DOHH2 (cell line): ENCODE measurements around the gene PPM1G.
A peak's percentile ranks its signal among the peaks of the same experiment; 100 is the strongest.

Source experiments
- H3F3A ChIP-seq: fragments of 200-600 bp; sonication (generic), shearing (Covaris generic); 2 replicates; pipeline ENCODE4 v1.6.0; 2016; ENCODE audit warnings: antibody characterized with exemption, mild to moderate bottlenecking; ENCODE audit not compliant: control insufficient read depth, insufficient read depth
- H3K27ac ChIP-seq: fragments of 200-600 bp; sonication (generic); 2 replicates; pipeline ENCODE4 v1.5.1; 2014; ENCODE audit warnings: low read depth, mild to moderate bottlenecking, low read length, moderate library complexity
- H3K27me3 ChIP-seq: fragments of 200-600 bp; sonication (generic); 2 replicates; pipeline ENCODE4 v1.6.1; 2014; ENCODE audit warnings: mild to moderate bottlenecking, low read length, mixed read lengths; ENCODE audit not compliant: control insufficient read depth
- H3K36me3 ChIP-seq: fragments of 200-600 bp; sonication (generic); 2 replicates; pipeline ENCODE4 v1.6.1; 2014; ENCODE audit warnings: mild to moderate bottlenecking, low read length, moderate library complexity, mixed read lengths; ENCODE audit not compliant: control insufficient read depth
- H3K4me1 ChIP-seq: fragments of 200-600 bp; sonication (generic); 2 replicates; pipeline ENCODE4 v1.6.1; 2014; ENCODE audit warnings: mild to moderate bottlenecking, low read length, mixed read lengths; ENCODE audit not compliant: control insufficient read depth
- H3K4me2 ChIP-seq: fragments of 200-600 bp; sonication (generic); 2 replicates; pipeline ENCODE4 v1.6.0; 2014; ENCODE audit warnings: mild to moderate bottlenecking, low read length, moderate library complexity
- H3K4me3 ChIP-seq: fragments of 200-600 bp; sonication (generic); 2 replicates; pipeline ENCODE4 v1.5.1; 2014; ENCODE audit warnings: mild to moderate bottlenecking, low read length, mixed read lengths
- H3K79me2 ChIP-seq: fragments of 200-600 bp; sonication (generic); 2 replicates; pipeline ENCODE4 v1.6.1; 2014; ENCODE audit warnings: mild to moderate bottlenecking, low read length, mixed read lengths; ENCODE audit not compliant: control insufficient read depth
- H3K9me2 ChIP-seq: fragments of 200-600 bp; sonication (generic); replicated peaks from 2 replicates; pipeline ENCODE4 v1.6.1; 2014; ENCODE audit warnings: mild to moderate bottlenecking, low read length, mixed read lengths; ENCODE audit not compliant: control insufficient read depth
- H3K9me3 ChIP-seq: fragments of 200-600 bp; sonication (generic); 2 replicates; pipeline ENCODE4 v1.6.1; 2014; ENCODE audit warnings: antibody characterized with exemption, low read length, mixed read lengths; ENCODE audit not compliant: control insufficient read depth, insufficient read depth
- H4K20me1 ChIP-seq: fragments of 200-600 bp; sonication (generic); 2 replicates; pipeline ENCODE4 v1.6.0; 2014; ENCODE audit warnings: low read depth, mild to moderate bottlenecking, antibody characterized with exemption, low read length, moderate library complexity; ENCODE audit not compliant: control insufficient read depth, insufficient read depth
- EZH2phosphoT487 ChIP-seq: fragments of 200-600 bp; sonication (generic); IDR thresholded peaks from 2 replicates; pipeline ENCODE4 v1.6.1; 2017; ENCODE audit warnings: borderline replicate concordance, mild to moderate bottlenecking, antibody characterized with exemption, low read length, moderate library complexity, mixed read lengths
- TF ChIP-seq, protein P1 (sequence below): fragments of 200-600 bp; sonication (generic); IDR thresholded peaks from one replicate; pipeline ENCODE4 v1.5.1; 2014; ENCODE audit warnings: antibody characterized with exemption, mild to moderate bottlenecking, low read depth, low read length; ENCODE audit not compliant: poor library complexity, severe bottlenecking

Gene PPM1G

GRCh38 chr2:27375513-27376099, 33.8 kb downstream of the PPM1G start:
- H3K79me2 ChIP-seq = peaks cover 42% of the 10 kb centered on the region
- H3K9me2 ChIP-seq = no peaks in the 10 kb centered on the region
- H4K20me1 ChIP-seq = peaks cover 4% of the 10 kb centered on the region; the same call in 1 of the 2 replicates
- TF ChIP-seq, protein P1, sequence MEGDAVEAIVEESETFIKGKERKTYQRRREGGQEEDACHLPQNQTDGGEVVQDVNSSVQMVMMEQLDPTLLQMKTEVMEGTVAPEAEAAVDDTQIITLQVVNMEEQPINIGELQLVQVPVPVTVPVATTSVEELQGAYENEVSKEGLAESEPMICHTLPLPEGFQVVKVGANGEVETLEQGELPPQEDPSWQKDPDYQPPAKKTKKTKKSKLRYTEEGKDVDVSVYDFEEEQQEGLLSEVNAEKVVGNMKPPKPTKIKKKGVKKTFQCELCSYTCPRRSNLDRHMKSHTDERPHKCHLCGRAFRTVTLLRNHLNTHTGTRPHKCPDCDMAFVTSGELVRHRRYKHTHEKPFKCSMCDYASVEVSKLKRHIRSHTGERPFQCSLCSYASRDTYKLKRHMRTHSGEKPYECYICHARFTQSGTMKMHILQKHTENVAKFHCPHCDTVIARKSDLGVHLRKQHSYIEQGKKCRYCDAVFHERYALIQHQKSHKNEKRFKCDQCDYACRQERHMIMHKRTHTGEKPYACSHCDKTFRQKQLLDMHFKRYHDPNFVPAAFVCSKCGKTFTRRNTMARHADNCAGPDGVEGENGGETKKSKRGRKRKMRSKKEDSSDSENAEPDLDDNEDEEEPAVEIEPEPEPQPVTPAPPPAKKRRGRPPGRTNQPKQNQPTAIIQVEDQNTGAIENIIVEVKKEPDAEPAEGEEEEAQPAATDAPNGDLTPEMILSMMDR = no peak
- H3K9me3 ChIP-seq = no peaks in the 10 kb centered on the region
- H3K27me3 ChIP-seq = no peaks in the 10 kb centered on the region
- peaks cover 91% of the 10 kb centered on the region for H3K36me3 ChIP-seq
- H3K4me3 ChIP-seq = no peak overlapping the region
- H3K27ac ChIP-seq = no peak overlapping the region
- no peak overlapping the region for H3K4me2 ChIP-seq
- peaks cover 8% of the 10 kb centered on the region; the same call in 1 of the 2 replicates for H3F3A ChIP-seq
- H3K4me1 ChIP-seq = peaks cover 31% of the 10 kb centered on the region

DNA sequence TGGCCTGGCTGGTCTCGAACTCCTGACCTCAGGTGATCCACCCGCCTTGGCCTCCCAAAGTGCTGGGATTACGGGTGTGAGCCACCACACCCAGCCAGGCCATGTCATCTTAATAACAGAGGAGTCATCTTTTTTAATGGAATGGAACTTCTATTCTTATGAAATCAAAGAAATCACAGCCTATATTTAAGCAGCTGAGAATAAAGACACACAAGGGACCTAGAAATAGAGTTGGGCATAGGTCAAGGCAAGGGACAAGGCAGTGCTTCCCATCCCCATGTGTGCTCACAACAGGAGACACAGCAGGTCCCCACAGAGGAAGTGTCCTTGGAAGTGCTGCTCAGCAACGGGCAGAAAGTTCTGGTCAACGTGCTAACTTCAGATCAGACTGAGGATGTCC, 35.8 kb downstream of the PPM1G start:
- H3K27me3 ChIP-seq = no peaks in the 10 kb centered on the region
- H3K9me2 ChIP-seq = no peaks in the 10 kb centered on the region
- H3K4me2 ChIP-seq = no peak overlapping the region
- peaks cover 4% of the 10 kb centered on the region; the same call in 1 of the 2 replicates for H4K20me1 ChIP-seq
- no peaks in the 10 kb centered on the region for H3F3A ChIP-seq
- no peaks in the 10 kb centered on the region for H3K9me3 ChIP-seq
- H3K36me3 ChIP-seq = peaks cover 83% of the 10 kb centered on the region
- H3K4me3 ChIP-seq = no peak overlapping the region
- peaks cover 25% of the 10 kb centered on the region for H3K4me1 ChIP-seq
- peaks cover 53% of the 10 kb centered on the region for H3K79me2 ChIP-seq
- H3K27ac ChIP-seq = no peak overlapping the region
- no peak for TF ChIP-seq EZH2phosphoT487
- TF ChIP-seq, protein P1 = no peak

GRCh38 chr2:27372937-27373336, 36.5 kb downstream of the PPM1G start:
- Histone ChIP-seq H3K9me2 (no peaks in the 10 kb centered on the region), H3K4me3 (peak overlapping the region; percentile 87; the same call in 1 of the 2 replicates), H4K20me1 (peaks cover 4% of the 10 kb centered on the region; the same call in 1 of the 2 replicates), H3K36me3 (peaks cover 83% of the 10 kb centered on the region), H3K4me2 (peak overlapping the region; percentile 97), H3F3A (no peaks in the 10 kb centered on the region), H3K4me1 (peaks cover 27% of the 10 kb centered on the region), H3K9me3 (no peaks in the 10 kb centered on the region), H3K27me3 (no peaks in the 10 kb centered on the region), H3K27ac (no peak overlapping the region), H3K79me2 (peaks cover 55% of the 10 kb centered on the region)
- no peak for TF ChIP-seq EZH2phosphoT487
- TF ChIP-seq, protein P1 = no peak
